ENCODE results near the gene ZNF584. TPM values are rescaled to one million over a fixed set of nuclear protein-coding genes. Genes with fewer than 3 reads are reported as not detected.

The ZNF584 gene
- total RNA-seq, 1 donor: 25.7 TPM

GRCh38 chr19:58398545-58398944 lies 9.9 kb upstream of the ZNF584 start:
- Histone ChIP-seq H2AFZ (ENCODE audit: low read length) (no peak overlapping the region), H3K27ac (ENCODE audit: low read depth, low read length) (no peak overlapping the region), H3K9me3 (ENCODE audit: low read depth, low read length) (no peaks in the 10 kb centered on the region), H3K4me3 (ENCODE audit: insufficient read depth, low read length) (no peak overlapping the region), H4K20me1 (ENCODE audit: insufficient read depth, low read length) (peaks cover 18% of the 10 kb centered on the region), H3K4me1 (ENCODE audit: insufficient read depth, low read length) (peaks cover 12% of the 10 kb centered on the region), H3K4me2 (ENCODE audit: insufficient read depth, low read length) (no peak overlapping the region), H3K79me2 (ENCODE audit: insufficient read depth, low read length) (no peaks in the 10 kb centered on the region), H3K27me3 (ENCODE audit: insufficient read depth, low read length) (peaks cover 9% of the 10 kb centered on the region), H3K36me3 (ENCODE audit: insufficient read depth, low read length) (peaks cover 17% of the 10 kb centered on the region)
- no peak for TF ChIP-seq CTCF (IDR thresholded peaks at IDR 0.05; ENCODE audit: extremely low read depth, low read depth, low read length)
- no peak for DNase-seq (ENCODE audit: insufficient read length, low spot score, missing footprints)

GRCh38 chr19:58399903-58400302 lies 8.5 kb upstream of the ZNF584 start:
- peak overlapping the region; percentile 90 for H2AFZ ChIP-seq (ENCODE audit: low read length)
- H3K27me3 ChIP-seq (ENCODE audit: insufficient read depth, low read length): peaks cover 9% of the 10 kb centered on the region
- peaks cover 5% of the 10 kb centered on the region for H4K20me1 ChIP-seq (ENCODE audit: insufficient read depth, low read length)
- H3K36me3 ChIP-seq (ENCODE audit: insufficient read depth, low read length): peaks cover 4% of the 10 kb centered on the region
- no peaks in the 10 kb centered on the region for H3K9me3 ChIP-seq (ENCODE audit: low read depth, low read length)
- no peak overlapping the region for H3K27ac ChIP-seq (ENCODE audit: low read depth, low read length)
- peak; percentile 84 for DNase-seq (ENCODE audit: insufficient read length, low spot score, missing footprints)
- H3K79me2 ChIP-seq (ENCODE audit: insufficient read depth, low read length): no peaks in the 10 kb centered on the region
- H3K4me3 ChIP-seq (ENCODE audit: insufficient read depth, low read length): no peak overlapping the region
- no peak for TF ChIP-seq CTCF (IDR thresholded peaks at IDR 0.05; ENCODE audit: extremely low read depth, low read depth, low read length)
- peak overlapping the region; percentile 84 for H3K4me2 ChIP-seq (ENCODE audit: insufficient read depth, low read length)
- peaks cover 12% of the 10 kb centered on the region for H3K4me1 ChIP-seq (ENCODE audit: insufficient read depth, low read length)

- Histone ChIP-seq H3K4me3 (ENCODE audit: insufficient read depth, low read length) (peak overlapping the region; percentile 71), H3K4me2 (ENCODE audit: insufficient read depth, low read length) (peak overlapping the region; percentile 84), H3K36me3 (ENCODE audit: insufficient read depth, low read length) (no peaks in the 10 kb centered on the region), H3K79me2 (ENCODE audit: insufficient read depth, low read length) (no peaks in the 10 kb centered on the region), H3K27me3 (ENCODE audit: insufficient read depth, low read length) (peaks cover 9% of the 10 kb centered on the region), H2AFZ (ENCODE audit: low read length) (peak overlapping the region; percentile 90), H4K20me1 (ENCODE audit: insufficient read depth, low read length) (no peaks in the 10 kb centered on the region), H3K9me3 (ENCODE audit: low read depth, low read length) (no peaks in the 10 kb centered on the region), H3K4me1 (ENCODE audit: insufficient read depth, low read length) (peaks cover 12% of the 10 kb centered on the region), H3K27ac (ENCODE audit: low read depth, low read length) (no peak overlapping the region)
- DNase-seq (ENCODE audit: insufficient read length, low spot score, missing footprints): peak; percentile 75
- TF ChIP-seq CTCF (IDR thresholded peaks at IDR 0.05; ENCODE audit: extremely low read depth, low read depth, low read length): no peak
Observed at GRCh38 chr19:58400316-58400915, 8.0 kb upstream of the ZNF584 start.

- Histone ChIP-seq H2AFZ (ENCODE audit: low read length) (peak overlapping the region; percentile 90), H3K4me2 (ENCODE audit: insufficient read depth, low read length) (peak overlapping the region; percentile 84), H3K36me3 (ENCODE audit: insufficient read depth, low read length) (no peaks in the 10 kb centered on the region), H3K4me1 (ENCODE audit: insufficient read depth, low read length) (peaks cover 12% of the 10 kb centered on the region), H3K4me3 (ENCODE audit: insufficient read depth, low read length) (peak overlapping the region; percentile 76), H4K20me1 (ENCODE audit: insufficient read depth, low read length) (no peaks in the 10 kb centered on the region), H3K27me3 (ENCODE audit: insufficient read depth, low read length) (peaks cover 5% of the 10 kb centered on the region), H3K9me3 (ENCODE audit: low read depth, low read length) (no peaks in the 10 kb centered on the region), H3K79me2 (ENCODE audit: insufficient read depth, low read length) (no peaks in the 10 kb centered on the region), H3K27ac (ENCODE audit: low read depth, low read length) (peak overlapping the region; percentile 55)
- peak; percentile 100 for DNase-seq (ENCODE audit: insufficient read length, low spot score, missing footprints)
- TF ChIP-seq CTCF (IDR thresholded peaks at IDR 0.05; ENCODE audit: extremely low read depth, low read depth, low read length): no peak
Observed at GRCh38 chr19:58400916-58401839, 7.3 kb upstream of the ZNF584 start.

Measured in osteoblast (primary cell).